ENCODE results near the gene PLPP2.

The PLPP2 gene

GRCh38 chr19:291006-291521, at the start of gene PLPP2:
Gene PLPP2, minus strand, starts transcription at chr19:291403. Its CDS starts 67 bp downstream, at chr19:291336.
- DNase-seq = no peak

DNA sequence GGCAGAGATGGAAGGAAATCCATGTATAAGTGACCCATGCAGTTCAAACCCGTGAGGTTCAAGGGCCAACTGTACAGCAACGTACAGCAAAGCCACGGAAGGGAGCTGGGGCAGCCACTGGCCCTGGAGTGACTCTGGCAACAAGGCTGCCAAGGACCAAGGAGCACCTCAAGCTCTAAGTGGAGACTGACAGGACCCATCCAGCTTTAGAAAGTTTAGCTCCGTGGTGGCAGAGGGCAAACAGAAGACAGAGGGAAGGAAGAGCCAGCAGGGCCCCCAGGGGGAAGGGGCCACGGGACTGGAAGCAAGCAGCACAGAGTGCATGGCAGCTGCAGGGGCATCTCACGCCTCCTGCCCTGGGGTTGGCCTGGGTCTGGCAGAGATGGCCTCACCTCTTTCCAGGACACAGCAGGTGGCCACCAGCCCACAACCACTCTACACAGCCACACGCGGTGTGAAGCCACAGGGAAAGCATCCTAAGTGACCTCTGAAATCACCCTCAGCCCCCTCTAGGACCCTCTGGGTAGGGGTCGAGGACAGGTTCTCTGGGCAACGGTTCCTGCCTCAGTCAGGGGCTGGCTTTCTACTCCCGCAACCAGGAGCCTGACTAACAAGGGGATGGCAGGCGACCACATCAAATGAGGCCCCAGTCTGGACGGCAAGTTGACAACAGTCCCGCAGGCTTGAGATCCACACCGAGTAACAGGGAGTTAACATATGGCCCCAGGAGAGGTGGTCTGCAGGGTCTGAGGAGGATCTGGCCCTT, 49.6 kb upstream of the PLPP2 start:
- DNase-seq = no peak

DNA sequence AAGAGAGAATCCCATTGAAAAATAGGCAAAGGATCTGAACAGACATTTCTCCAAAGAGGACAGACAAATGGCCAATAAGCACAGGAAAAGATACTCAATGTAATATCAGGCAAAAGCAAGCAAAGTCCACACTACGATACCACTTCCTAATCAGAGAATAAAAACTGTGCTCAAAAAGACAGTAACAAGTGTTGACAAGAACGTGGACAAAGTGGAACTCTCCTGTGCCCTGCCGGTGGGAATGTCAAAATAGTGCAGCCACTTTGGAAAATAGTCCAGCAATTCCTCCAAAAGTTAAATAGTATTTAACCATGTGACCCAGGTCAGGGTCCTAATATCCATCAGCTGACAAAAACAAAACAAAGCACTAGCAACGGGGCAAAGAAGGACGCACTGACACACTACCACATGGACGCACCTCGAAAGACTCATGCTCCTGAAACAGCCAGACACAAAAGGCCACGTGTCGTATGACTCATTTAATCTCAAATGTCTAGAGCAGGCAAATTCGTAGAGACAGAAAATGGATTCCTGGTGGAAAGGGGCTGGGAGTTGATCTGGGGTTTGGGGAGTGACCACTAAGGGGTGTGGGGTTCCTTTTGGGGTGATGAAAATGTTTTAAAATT, 48.2 kb upstream of the PLPP2 start:
- DNase-seq = no peak

DNA sequence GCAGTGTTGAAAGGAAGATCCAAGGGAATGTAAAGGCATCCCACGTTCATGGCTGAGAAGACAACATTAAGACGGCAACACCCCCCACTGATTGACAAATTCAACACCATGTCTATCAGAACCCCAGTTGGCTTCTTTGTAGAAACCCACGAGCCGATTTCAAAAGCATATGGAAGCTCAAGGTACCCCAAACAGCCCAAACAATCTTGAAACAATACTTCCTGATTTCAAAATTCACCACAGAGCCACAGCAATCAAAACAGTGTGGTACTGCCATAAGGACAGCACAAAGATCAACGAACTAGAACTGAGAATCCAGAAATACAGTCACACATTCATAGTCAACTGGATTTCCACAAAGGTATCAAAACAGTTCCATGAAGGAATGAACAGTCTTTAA, 47.2 kb upstream of the PLPP2 start:
- no peak for DNase-seq

DNA sequence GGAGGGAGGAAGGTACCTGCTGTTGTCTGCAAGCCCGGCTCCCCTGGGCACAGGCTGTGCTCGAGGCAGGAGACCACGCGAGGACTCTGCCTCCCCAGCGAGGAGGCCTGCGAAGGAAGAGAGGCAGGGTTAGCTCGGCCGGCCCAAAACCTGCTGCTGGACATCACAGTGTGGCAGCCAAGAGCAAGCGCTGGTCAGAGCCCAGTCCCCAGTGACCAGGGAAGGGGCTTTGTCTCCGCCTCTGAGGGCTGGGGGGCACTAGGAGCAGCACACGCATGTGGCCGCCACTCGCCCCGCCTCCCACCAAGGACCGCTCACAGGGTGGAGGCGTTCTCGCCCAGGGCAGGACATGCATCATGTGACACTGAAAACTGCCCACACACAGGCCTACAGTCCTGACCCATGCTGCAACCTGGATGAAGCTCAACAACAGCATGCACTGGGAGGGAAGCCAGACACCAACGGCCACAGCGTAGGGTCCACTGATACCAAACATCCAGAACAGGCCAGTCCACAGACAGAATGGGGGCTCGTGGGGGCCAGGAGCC, 44.9 kb upstream of the PLPP2 start:
- no peak for DNase-seq

- no peak for DNase-seq
Measured at GRCh38 chr19:335486-336066, 44.4 kb upstream of the PLPP2 start.

- no peak for DNase-seq
Measured at GRCh38 chr19:335072-335471, 43.9 kb upstream of the PLPP2 start.

- DNase-seq = no peak
Measured at GRCh38 chr19:334296-335071, 43.3 kb upstream of the PLPP2 start.

DNA sequence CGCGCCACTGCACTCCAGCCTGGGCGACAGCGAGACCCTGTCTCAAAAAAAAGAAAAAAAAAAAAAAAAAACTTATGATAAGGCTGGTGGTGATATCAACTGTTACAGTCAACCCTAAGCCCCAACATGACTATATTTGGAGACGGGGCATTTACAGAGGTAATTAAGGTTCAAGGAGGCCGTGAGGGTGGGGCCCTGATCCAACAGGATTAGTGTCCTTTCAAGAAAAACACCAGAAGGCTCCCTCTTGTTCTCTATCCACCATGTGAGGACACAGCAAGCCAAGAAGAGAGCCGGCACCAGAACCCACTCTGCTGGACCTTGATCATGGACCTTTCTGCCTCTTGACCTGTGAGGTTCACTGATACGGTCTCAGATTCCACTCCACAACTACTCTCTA, 39.3 kb upstream of the PLPP2 start:
- no peak for DNase-seq

DNA sequence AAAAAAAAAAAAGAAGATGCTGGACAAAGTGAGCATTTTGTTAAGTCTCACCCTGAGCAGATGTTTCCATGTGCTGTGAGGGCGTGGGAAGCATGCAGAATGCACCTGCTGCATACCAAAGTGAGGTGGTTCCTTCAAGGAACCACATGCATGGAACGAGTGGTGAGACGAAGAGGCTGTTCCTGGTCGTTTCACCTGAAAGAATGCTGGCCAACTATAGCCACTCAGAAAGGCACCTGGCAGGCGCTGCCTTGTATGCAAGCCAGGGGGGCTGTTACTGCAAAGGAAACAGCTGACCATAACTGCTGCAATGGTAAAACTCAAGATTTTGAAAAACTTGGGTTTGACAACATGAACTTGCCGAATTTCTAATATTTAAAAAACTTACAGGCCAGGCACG, 38.7 kb upstream of the PLPP2 start:
- DNase-seq = no peak

GRCh38 chr19:328025-328505, 36.9 kb upstream of the PLPP2 start:
- no peak for DNase-seq

- no peak for DNase-seq
Measured at GRCh38 chr19:327291-328024, 36.3 kb upstream of the PLPP2 start.

DNA sequence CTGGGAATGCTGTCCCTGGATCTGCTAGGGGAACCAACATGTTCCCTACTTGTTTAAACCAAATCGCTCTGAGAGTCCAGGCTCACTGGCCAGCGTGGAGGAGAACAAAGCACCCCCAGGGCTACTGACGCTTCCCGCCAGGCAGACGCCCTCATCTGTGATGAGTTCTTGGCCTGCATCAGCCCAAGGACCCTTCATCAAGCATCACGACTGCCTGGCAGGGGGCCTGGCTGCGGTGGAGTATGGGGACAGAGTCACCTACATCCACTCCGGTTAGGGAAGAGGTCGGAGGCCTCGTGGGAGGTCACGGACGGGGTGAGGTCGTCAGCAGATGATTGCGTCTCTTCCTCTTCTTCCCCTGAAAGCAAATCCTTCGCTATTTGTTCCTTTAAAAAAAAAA, 35.7 kb upstream of the PLPP2 start:
- no peak for DNase-seq

DNA sequence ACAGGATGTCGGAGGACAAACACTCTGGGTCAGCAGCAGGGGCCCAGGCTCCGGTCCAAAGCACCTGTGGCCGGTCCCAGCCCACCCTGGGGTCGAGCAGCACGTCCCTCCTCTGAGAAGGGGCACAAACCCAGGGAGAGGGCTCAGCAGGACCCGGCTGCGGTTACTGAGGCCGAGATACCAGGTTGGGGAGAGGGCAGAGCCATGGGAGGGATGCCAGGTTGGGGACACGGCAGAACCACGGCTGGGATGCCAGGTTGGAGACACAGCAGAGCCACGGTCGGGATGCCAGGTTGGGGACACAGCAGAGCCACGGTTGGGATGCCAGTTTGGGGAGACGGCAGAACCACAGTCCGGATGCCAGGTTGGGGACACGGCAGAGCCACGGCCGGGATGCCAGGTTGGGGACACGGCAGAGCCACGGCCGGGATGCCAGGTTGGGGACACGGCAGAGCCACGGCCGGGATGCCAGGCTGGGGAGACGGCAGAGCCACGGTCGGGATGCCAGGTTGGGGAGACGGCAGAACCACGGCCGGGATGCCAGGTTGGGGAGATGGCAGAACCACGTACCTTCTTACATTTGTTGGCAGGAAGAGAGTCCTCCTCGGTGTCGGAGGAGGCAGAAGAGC, 34.8 kb upstream of the PLPP2 start:
- DNase-seq = no peak

- DNase-seq = no peak
Measured at GRCh38 chr19:325173-325936, 34.2 kb upstream of the PLPP2 start.

DNA sequence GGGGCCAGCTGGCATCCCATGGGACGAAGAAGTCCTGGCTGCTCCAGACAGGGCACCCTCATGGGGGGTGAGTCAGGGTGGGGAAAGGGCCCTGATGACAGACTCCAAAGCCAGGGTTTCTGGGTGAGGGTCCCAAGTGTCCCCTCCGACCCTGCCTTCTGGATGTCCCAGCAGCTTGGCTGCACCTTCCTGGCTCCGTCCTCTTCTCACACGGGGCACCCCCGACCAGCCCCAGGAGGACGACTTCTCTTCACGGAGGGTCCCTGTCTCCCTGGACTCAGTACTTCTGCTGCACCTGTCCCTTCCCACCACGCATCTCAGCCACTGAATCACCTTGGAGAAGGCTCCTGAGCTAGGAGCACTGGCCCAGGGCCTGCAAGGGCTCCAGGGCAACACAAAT, 33.5 kb upstream of the PLPP2 start:
- DNase-seq = no peak

DNA sequence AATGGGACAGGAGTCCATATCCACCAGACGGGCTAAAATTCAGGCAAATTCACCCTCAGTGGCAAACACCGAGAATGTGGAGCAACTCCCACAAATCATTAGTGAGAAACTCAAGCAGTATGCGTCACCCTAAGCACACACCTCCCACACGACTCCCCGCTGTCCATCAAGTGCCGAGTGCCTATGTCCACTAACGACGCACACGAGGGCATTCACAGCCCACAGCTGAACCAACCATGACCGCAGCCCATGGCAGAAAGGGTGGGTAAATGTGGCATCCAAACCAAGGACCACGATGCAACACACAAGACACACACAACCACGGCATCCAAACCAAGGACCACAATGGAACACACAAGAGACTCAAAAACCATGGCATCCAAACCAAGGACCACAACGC, 31.4 kb upstream of the PLPP2 start:
- DNase-seq = no peak

DNA sequence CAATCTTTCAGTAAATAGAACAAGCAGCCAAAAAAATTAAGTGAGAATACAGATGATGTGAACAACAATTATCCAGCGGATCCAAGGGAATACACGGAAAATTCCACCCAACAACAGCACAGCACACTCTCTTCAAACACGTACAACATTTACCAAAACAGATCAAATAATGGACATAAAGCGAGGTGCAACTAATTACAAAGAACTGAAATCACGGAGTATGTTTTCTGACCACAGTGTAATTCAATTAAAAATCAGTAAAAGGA, 27.2 kb upstream of the PLPP2 start:
- no peak for DNase-seq

DNA sequence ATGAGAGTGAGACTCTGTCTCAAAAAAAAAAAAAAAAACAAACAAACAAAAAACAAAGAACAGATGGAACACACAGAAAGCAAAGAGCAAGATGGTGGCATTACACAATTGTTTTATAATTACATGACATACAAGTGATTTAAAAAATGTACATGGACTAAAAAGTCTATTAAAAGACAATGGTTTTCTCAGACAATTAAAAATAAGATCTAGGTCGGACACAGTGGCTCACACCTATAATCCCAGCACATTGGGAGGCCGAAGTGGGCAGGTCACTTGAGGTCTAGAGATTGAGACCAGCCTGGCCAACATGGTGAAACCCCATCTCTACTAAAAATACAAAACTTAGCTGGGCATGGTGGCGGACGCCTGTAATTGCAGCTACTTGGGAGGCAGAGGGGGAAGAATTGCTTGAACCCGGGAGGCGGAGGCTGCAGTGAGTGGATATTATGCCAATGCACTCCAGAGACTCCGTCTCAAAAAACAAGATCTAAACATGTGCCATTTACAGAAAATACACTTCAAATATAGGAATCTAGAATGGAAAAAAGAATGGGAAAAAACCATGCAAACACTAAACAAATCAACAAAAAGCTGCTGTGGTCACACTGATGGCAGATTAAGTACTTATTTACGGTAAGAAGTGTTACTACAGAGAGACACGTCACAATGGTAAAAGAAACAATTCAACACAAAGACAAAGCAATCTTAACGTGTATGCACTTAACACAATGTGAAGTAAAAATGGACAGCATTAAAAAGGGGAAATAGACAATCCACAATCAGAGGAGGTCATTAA, 26.7 kb upstream of the PLPP2 start:
- DNase-seq = no peak

DNA sequence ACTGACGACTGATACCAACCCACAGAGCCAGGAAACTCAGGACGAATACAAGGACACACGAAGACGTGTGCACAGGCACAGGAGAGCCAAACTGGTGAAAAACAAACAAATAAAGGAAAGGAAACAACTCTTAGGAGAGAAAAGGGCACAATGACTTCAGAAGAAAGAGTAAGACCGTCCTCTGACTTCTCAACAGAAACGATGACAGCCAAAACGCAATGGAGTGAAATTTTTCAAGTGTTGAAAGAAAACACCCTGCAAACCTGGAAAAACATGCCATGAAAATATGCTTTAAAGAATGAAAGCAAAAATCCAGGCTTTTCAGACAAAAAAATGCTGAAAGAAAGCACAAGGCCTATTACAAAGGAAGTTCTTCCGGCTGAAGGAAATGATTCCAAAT, 24.6 kb upstream of the PLPP2 start:
- DNase-seq = no peak

Measured in NCI-H524 treated with DMSO at 0.1 percent for 48 hours (cell line).